CD4-positive, alpha-beta T cell treated with Interleukin-15 for 1 hour (primary cell): ENCODE measurements around the gene CPNE2.
"Not testable (repeated sequence)": the region's sequence is repeated elsewhere in the genome, so short reads cannot be mapped to it uniquely, and the experiment has no call there.

Experiments used
- DNase-seq: peaks from one replicate; pipeline ENCODE4 v3.0.0-alpha.2; 2020

CPNE2 gene

GRCh38 chr16:57178793-57179212, 86.4 kb downstream of the CPNE2 start:
- DNase-seq, result no peak

- no peak for DNase-seq
These were observed 86.9 kb downstream of the CPNE2 start for GRCh38 chr16:57179215-57179828.

GRCh38 chr16:57184113-57184512, 91.7 kb downstream of the CPNE2 start:
- no peak for DNase-seq

- DNase-seq, result no peak
These were observed 92.6 kb downstream of the CPNE2 start for GRCh38 chr16:57184887-57185445.

GRCh38 chr16:57185446-57185944, 93.1 kb downstream of the CPNE2 start:
- DNase-seq, result peak; percentile 33

GRCh38 chr16:57185945-57186871, 93.8 kb downstream of the CPNE2 start, which contains the start of the genes PSME3IP1 and RSPRY1:
Gene PSME3IP1, minus strand, starts transcription at chr16:57186039. Its CDS starts 12,185 bp downstream, at chr16:57173854.
Gene RSPRY1, plus strand, starts transcription at chr16:57186329. Its CDS starts 18,330 bp downstream, at chr16:57204659.
- peak; percentile 99 for DNase-seq

- DNase-seq, result no peak
These were observed 94.8 kb downstream of the CPNE2 start for GRCh38 chr16:57186872-57187854.

- DNase-seq, result not testable (repeated sequence)
These were observed 95.7 kb downstream of the CPNE2 start for GRCh38 chr16:57187902-57188710.

GRCh38 chr16:57188711-57189002, 96.3 kb downstream of the CPNE2 start:
- DNase-seq, result no peak

GRCh38 chr16:57189527-57189926, 97.1 kb downstream of the CPNE2 start:
- not testable (repeated sequence) for DNase-seq

- DNase-seq, result no peak
These were observed 97.8 kb downstream of the CPNE2 start for GRCh38 chr16:57190136-57190535.

GRCh38 chr16:57191056-57191571, 98.7 kb downstream of the CPNE2 start:
- no peak for DNase-seq

GRCh38 chr16:57192146-57192545, 99.8 kb downstream of the CPNE2 start:
- DNase-seq, result no peak

- DNase-seq, result no peak
These were observed 100.5 kb downstream of the CPNE2 start for GRCh38 chr16:57192720-57193486.

- DNase-seq, result no peak
These were observed 102.1 kb downstream of the CPNE2 start for GRCh38 chr16:57194512-57194911.

- no peak for DNase-seq
These were observed 103.9 kb downstream of the CPNE2 start for GRCh38 chr16:57196286-57196685.

GRCh38 chr16:57196753-57197152, 104.4 kb downstream of the CPNE2 start:
- no peak for DNase-seq
